ENCODE data around the gene CFAP100.

The CFAP100 gene

GRCh38 chr3:126394179-126394976, at the start of gene CFAP100:
TSS of gene CFAP100 (plus strand) at chr3:126394909. CDS start at chr3:126396001, 1,092 bp downstream.
- TF ChIP-seq CTCF (IDR thresholded peaks at IDR 0.05), result no peak

- TF ChIP-seq CTCF (IDR thresholded peaks at IDR 0.05), result no peak
Measured at GRCh38 chr3:126345231-126345630, 49.5 kb upstream of the CFAP100 start.

- TF ChIP-seq CTCF (IDR thresholded peaks at IDR 0.05), result no peak
Measured at GRCh38 chr3:126345641-126346460, 48.9 kb upstream of the CFAP100 start.

- no peak for TF ChIP-seq CTCF (IDR thresholded peaks at IDR 0.05)
Measured at GRCh38 chr3:126346466-126346865, 48.2 kb upstream of the CFAP100 start.

GRCh38 chr3:126347543-126348161, 47.1 kb upstream of the CFAP100 start:
- no peak for TF ChIP-seq CTCF (IDR thresholded peaks at IDR 0.05)

- no peak for TF ChIP-seq CTCF (IDR thresholded peaks at IDR 0.05)
Measured at GRCh38 chr3:126348308-126348920, 46.3 kb upstream of the CFAP100 start.

GRCh38 chr3:126349071-126349470, 45.6 kb upstream of the CFAP100 start:
- no peak for TF ChIP-seq CTCF (IDR thresholded peaks at IDR 0.05)

Data from LNCAP (cell line).